HepG2 (cell line): ENCODE data around the gene ABCA4. TPM values are rescaled to one million over a fixed set of nuclear protein-coding genes. Genes with fewer than 3 reads are reported as not detected.
A peak's percentile ranks its signal among the peaks of the same experiment; 100 is the strongest.

ENCODE experiments used
- ATAC-seq: fragments of 200-7000 bp; cut with Tn5 transposase; 3 replicates; pipeline ENCODE4 v1.9.1; 2020; ENCODE audit warnings: mild to moderate bottlenecking, moderate library complexity
- BruUV-seq: library from RNA; stranded (reverse); fragments of 400-500 nt; replicated peaks from 2 replicates; lab custom pipeline; 2021; lab: Mats Ljungman, UMichigan
- CTCF ChIA-PET: fragments of 300-600 bp; formaldehyde crosslinking; extraction: SDS; loops from one replicate; lab custom pipeline; 2021; ENCODE audit warnings: low total read pairs, inconsistent platforms, low intra/inter-chr PET ratio; lab: Yijun Ruan, JAX
- POLR2A ChIA-PET: fragments of 350-600 bp; sonication (Branson Sonifier 250); formaldehyde crosslinking; loops from one replicate; lab custom pipeline; 2020; ENCODE audit warnings: antibody characterized with exemption, inconsistent platforms; lab: Yijun Ruan, JAX
- DNase-seq: peaks from one replicate; pipeline ENCODE4 v3.0.0-alpha.2; 2015; ENCODE audit warnings: low spot score
- FAIRE-seq: peaks from 3 replicates; lab custom pipeline; 2011; peaks lifted over from hg19 to GRCh38; lab: Jason Lieb, UNC
- H2AFZ ChIP-seq: one replicate; pipeline ENCODE4 v1.6.1; 2011; ENCODE audit warnings: low read length, inconsistent platforms
- H3K27ac ChIP-seq: fragments of 300-600 bp; 3 replicates; pipeline ENCODE4 v1.8.0; 2011; ENCODE audit warnings: mixed run types, mild to moderate bottlenecking, mixed read lengths, low read length, inconsistent platforms; ENCODE audit not compliant: insufficient read depth; ENCODE audit errors: extremely low read length
- H3K27me3 ChIP-seq, 2 experiments: fragments of 200-600 bp in 1 of 2; 2 replicates in 1 of 2; 3 replicates in 1 of 2; pipeline versions ENCODE4 v1.6.0 to v1.8.0; 2011; ENCODE audit warnings: low read length in 2 of 2, mild to moderate bottlenecking in 2 of 2, moderate library complexity in 2 of 2, inconsistent platforms in 1 of 2; ENCODE audit not compliant: insufficient read depth in 2 of 2, control insufficient read depth in 1 of 2
- H3K36me3 ChIP-seq, 2 experiments: fragments of 200-600 bp in 1 of 2; replicated peaks in 1 of 2; 2 replicates in 1 of 2; 3 replicates in 1 of 2; pipeline versions ENCODE4 v1.5.1 to v1.8.0; 2011; ENCODE audit warnings: low read length in 2 of 2, inconsistent platforms in 1 of 2; ENCODE audit not compliant: insufficient read depth in 2 of 2, control insufficient read depth in 1 of 2
- H3K4me1 ChIP-seq: 2 replicates; pipeline ENCODE4 v1.5.1; 2012; ENCODE audit warnings: low read length, inconsistent platforms; ENCODE audit not compliant: insufficient read depth
- H3K4me2 ChIP-seq: 2 replicates; pipeline ENCODE4 v1.6.0; 2011; ENCODE audit warnings: low read depth, low read length, inconsistent platforms
- H3K4me3 ChIP-seq, 3 experiments: fragments of 200-600 bp in 1 of 3; sonication (generic), shearing (Covaris generic) in 1 of 3; replicated peaks in 1 of 3; 2 replicates each; pipeline ENCODE4 v1.5.1; 2011 to 2016; ENCODE audit warnings: low read length in 3 of 3, inconsistent platforms in 2 of 3, low read depth in 2 of 3, mild to moderate bottlenecking in 2 of 3, control low read depth in 1 of 3, mixed read lengths in 1 of 3; ENCODE audit not compliant: insufficient read depth in 1 of 3
- H3K79me2 ChIP-seq: one replicate; pipeline ENCODE4 v1.6.1; 2011; ENCODE audit warnings: low read length, inconsistent platforms; ENCODE audit not compliant: insufficient read depth
- H3K9ac ChIP-seq: 2 replicates; pipeline ENCODE4 v1.6.0; 2011; ENCODE audit warnings: mild to moderate bottlenecking, low read depth, low read length, inconsistent platforms; ENCODE audit not compliant: insufficient read depth
- H3K9me3 ChIP-seq: 2 replicates; pipeline ENCODE4 v1.5.1; 2012; ENCODE audit warnings: mild to moderate bottlenecking, low read length
- H4K20me1 ChIP-seq: 2 replicates; pipeline ENCODE4 v1.6.0; 2011; ENCODE audit warnings: inconsistent platforms, mild to moderate bottlenecking, low read length, moderate library complexity; ENCODE audit not compliant: insufficient read depth
- ARNT2 ChIP-seq: sonication (generic); formaldehyde crosslinking; IDR thresholded peaks from 2 replicates; pipeline ENCODE4 v1.8.0; 2022; ENCODE audit warnings: mild to moderate bottlenecking, low read depth, missing genetic modification reagents, moderate library complexity
- EHMT2 ChIP-seq: fragments of 200-600 bp; sonication (generic); IDR thresholded peaks from 2 replicates; pipeline ENCODE4 v1.7.0; 2017; ENCODE audit warnings: antibody characterized with exemption, low read depth, low read length, borderline replicate concordance
- JARID2 ChIP-seq: sonication (generic); formaldehyde crosslinking; IDR thresholded peaks from 2 replicates; pipeline ENCODE4 v1.8.1; 2023; ENCODE audit warnings: missing genetic modification reagents, inconsistent platforms; ENCODE audit not compliant: insufficient replicate concordance
- KDM5B ChIP-seq: sonication (generic); formaldehyde crosslinking; IDR thresholded peaks from 2 replicates; pipeline ENCODE4 v1.4.0; 2020; ENCODE audit warnings: missing genetic modification reagents, mild to moderate bottlenecking, borderline replicate concordance
- MAFK ChIP-seq, 2 experiments: IDR thresholded peaks in 1 of 2; conservative IDR thresholded peaks in 1 of 2; 2 replicates each; pipeline ENCODE4 v1.6.1; 2011; ENCODE audit warnings: improper control_type of control experiment in 2 of 2, low read length in 2 of 2
- NFE2 ChIP-seq: sonication (generic); formaldehyde crosslinking; IDR thresholded peaks from 2 replicates; pipeline ENCODE4 v1.4.0; 2020; ENCODE audit warnings: missing genetic modification reagents
- PLRG1 ChIP-seq: fragments of 450-650 bp; conservative IDR thresholded peaks from 2 replicates; pipeline ENCODE4 v1.6.1; 2016
- RARA ChIP-seq: IDR thresholded peaks from 2 replicates; pipeline ENCODE4 v1.6.1; 2016; ENCODE audit warnings: missing genetic modification reagents, missing compliant biosample characterization
- REL ChIP-seq: sonication (generic); formaldehyde crosslinking; conservative IDR thresholded peaks from 2 replicates; pipeline ENCODE4 v1.8.0; 2022; ENCODE audit warnings: mild to moderate bottlenecking, missing genetic modification reagents, moderate library complexity
- ZNF138 ChIP-seq: sonication (generic); formaldehyde crosslinking; IDR thresholded peaks from 2 replicates; pipeline ENCODE4 v1.5.0; 2020; ENCODE audit warnings: mild to moderate bottlenecking, low read depth, missing genetic modification reagents
- ZNF503 ChIP-seq: sonication (generic); formaldehyde crosslinking; IDR thresholded peaks from 2 replicates; pipeline ENCODE4 v1.4.0; 2020; ENCODE audit warnings: missing genetic modification reagents
- ZNF790 ChIP-seq: sonication (generic); formaldehyde crosslinking; IDR thresholded peaks from 2 replicates; pipeline ENCODE4 v1.8.0; 2022; ENCODE audit warnings: missing genetic modification reagents, mild to moderate bottlenecking, borderline replicate concordance
- WGBS: methylation state at CpG from one replicate; pipeline ENCODE4 v1.1.6; 2017; ENCODE audit warnings: low lambda C conversion rate; 5-methylcytosine and 5-hydroxymethylcytosine counted together
- in situ Hi-C: cut with HindIII; loops from 2 replicates; pipeline ENCODE4 v1.10.0; 2017; ENCODE audit warnings: low pct_unique_long_range_greater_than_20kb; ENCODE audit not compliant: extremely low pct_ligation_motif_present
- intact Hi-C: fragments of 100-400 bp; cut with micrococcal nuclease; formaldehyde crosslinking; loops from one replicate; pipeline ENCODE4 v1.10.0; 2022; ENCODE audit not compliant: unreplicated experiment
- polyA plus RNA-seq, 8 experiments: library from polyadenylated mRNA; depleted of rRNA in 3 of 8; stranded (reverse) in 7 of 8; unstranded in 1 of 8; fragments of >200 nt; fragmentation: Illumina TruSeq in 4 of 8; extraction: Trizol in 4 of 8; gene quantifications; 2 replicates each; pipeline versions ENCODE4 v1.2.1 to v1.2.3, GENCODE V29; 2011 to 2016; ENCODE audit warnings: low read depth in 4 of 8, missing spikeins in 1 of 8, mixed read lengths in 1 of 8; ENCODE audit not compliant: insufficient read depth in 1 of 8
- total RNA-seq, 5 experiments: library from RNA; depleted of rRNA; stranded (reverse); fragments of >200 nt; fragmentation: Illumina TruSeq; extraction: Trizol; gene quantifications; 2 replicates each; pipeline ENCODE4 v1.2.3, GENCODE V29; 2016; ENCODE audit warnings: low read depth in 1 of 5

Gene ABCA4
- total and polyA plus RNA-seq, 2 of the 13 experiments (the other 11 are each of a cell fraction or from before 2014, with no cell fraction given), result 0.24 to 0.67 TPM

GRCh38 chr1:94118013-94118412 is 2.9 kb downstream of the ABCA4 start (continued):
- TF ChIP-seq ZNF790, result no peak
- TF ChIP-seq JARID2, result no peak
- TF ChIP-seq EHMT2, result no peak
- no peak for TF ChIP-seq PLRG1

- peaks cover 0 to 4% of the 10 kb centered on the region in 2 experiments; a peak in 1 of 5 replicates for H3K27me3 ChIP-seq
- CTCF ChIA-PET, result no interaction called here
- peak overlapping the region; percentile 54; the same call in 1 of the 2 replicates for H3K9ac ChIP-seq
- no peaks in the 10 kb centered on the region for H3K79me2 ChIP-seq
- no peaks in the 10 kb centered on the region for H3K9me3 ChIP-seq
- no peaks in the 10 kb centered on the region for H3K36me3 ChIP-seq
- 67% methylated on average over 14 of the region's 14 CpGs for WGBS
- intact Hi-C loops, result loop anchor here (5.0 kb wide), 1 partner anchor 55 kb away; no protein-coding TSS in a partner anchor
- BruUV-seq, result no TSS peak
- H4K20me1 ChIP-seq, result no peaks in the 10 kb centered on the region
- peak overlapping the region in 1 of 3 experiments; percentile 38; a peak in 2 of 6 replicates for H3K4me3 ChIP-seq
- DNase-seq (no peak), ATAC-seq (no peak), FAIRE-seq (no peak)
- H3K4me1 ChIP-seq, result peaks cover 90% of the 10 kb centered on the region
- peak overlapping the region; percentile 61 for H3K4me2 ChIP-seq
- TF ChIP-seq NFE2 (CRISPR knock-in tag) (no peak), ZNF138 (CRISPR knock-in tag) (no peak), KDM5B (no peak), RARA (CRISPR knock-in tag) (no peak), ZNF503 (no peak), REL (CRISPR knock-in tag) (no peak), ARNT2 (CRISPR knock-in tag) (no peak), MAFK (conservative IDR thresholded peaks at IDR 0.05 in 1 of 2, IDR thresholded peaks at IDR 0.05 in 1 of 2; ENCODE audit: low read length in 2 of 2) (no peak)
- H3K27ac ChIP-seq, result peak overlapping the region; percentile 64
- in situ Hi-C loops, result no loop called here
- H2AFZ ChIP-seq, result no peak overlapping the region
- POLR2A ChIA-PET, result interaction anchor here (1.0 kb wide), 1 partner anchor 56 kb away, joined by 3 read pairs; no protein-coding TSS in a partner anchor
Measured at GRCh38 chr1:94117259-94117851, 3.6 kb downstream of the ABCA4 start.
